HepG2 (cell line): Measurements from ENCODE around the gene ACBD5. TPM values are rescaled to one million over a fixed set of nuclear protein-coding genes. Genes with fewer than 3 reads are reported as not detected.

Experiments
- AKAP8 ChIP-seq: sonication (generic); formaldehyde crosslinking; IDR thresholded peaks from 2 replicates; pipeline ENCODE4 v1.5.1; 2020; ENCODE audit warnings: mild to moderate bottlenecking, missing genetic modification reagents
- ASH2L ChIP-seq: fragments of 300-600, 200-600 bp; sonication (generic); IDR thresholded peaks from 2 replicates; pipeline ENCODE4 v1.7.0; 2017; ENCODE audit warnings: low read depth, mild to moderate bottlenecking, moderate library complexity, mixed read lengths, low read length; ENCODE audit not compliant: insufficient read length
- BCL6 ChIP-seq: IDR thresholded peaks from 2 replicates; pipeline ENCODE4 v1.6.1; 2016; ENCODE audit warnings: missing genetic modification reagents, missing compliant biosample characterization
- DNMT1 ChIP-seq: sonication (generic); formaldehyde crosslinking; IDR thresholded peaks from 2 replicates; pipeline ENCODE4 v1.5.1; 2020; ENCODE audit warnings: mild to moderate bottlenecking, missing genetic modification reagents
- E2F2 ChIP-seq: sonication (generic); formaldehyde crosslinking; IDR thresholded peaks from 2 replicates; pipeline ENCODE4 v1.4.0; 2020; ENCODE audit warnings: missing genetic modification reagents, borderline replicate concordance
- ELF4 ChIP-seq: sonication (generic); formaldehyde crosslinking; IDR thresholded peaks from 2 replicates; pipeline ENCODE4 v1.5.0; 2020; ENCODE audit warnings: missing genetic modification reagents, mild to moderate bottlenecking, moderate library complexity, borderline replicate concordance
- EP300 ChIP-seq, 3 experiments: sonication (generic) in 1 of 3; formaldehyde crosslinking in 1 of 3; IDR thresholded peaks; 2 replicates each; pipeline versions ENCODE4 v1.5.1 to v1.6.1; 2011 to 2020; ENCODE audit warnings: low read depth in 2 of 3, low read length in 2 of 3, borderline replicate concordance in 1 of 3, improper control_type of control experiment in 1 of 3, mild to moderate bottlenecking in 1 of 3, missing genetic modification reagents in 1 of 3, moderate library complexity in 1 of 3
- ESRRA ChIP-seq: sonication (generic); formaldehyde crosslinking; IDR thresholded peaks from 2 replicates; pipeline ENCODE4 v1.5.1; 2020; ENCODE audit warnings: mild to moderate bottlenecking, low read depth, missing genetic modification reagents
- ETV6 ChIP-seq: sonication (generic); formaldehyde crosslinking; conservative IDR thresholded peaks from 2 replicates; pipeline ENCODE4 v1.4.0; 2020; ENCODE audit warnings: missing genetic modification reagents
- GATA4 ChIP-seq: sonication (generic); IDR thresholded peaks from 2 replicates; pipeline ENCODE4 v1.6.1; 2016; ENCODE audit warnings: antibody characterized with exemption, low read depth, borderline replicate concordance
- IKZF4 ChIP-seq: sonication (generic); formaldehyde crosslinking; IDR thresholded peaks from 2 replicates; pipeline ENCODE4 v1.5.1; 2020; ENCODE audit warnings: borderline replicate concordance, mild to moderate bottlenecking, low read depth, missing genetic modification reagents; ENCODE audit errors: not compliant biosample characterization
- NFE2L2 ChIP-seq: fragments of 150-350 bp; IDR thresholded peaks from 2 replicates; pipeline ENCODE4 v1.6.1; 2014; ENCODE audit warnings: low read length
- NR1H2 ChIP-seq: sonication (generic); formaldehyde crosslinking; IDR thresholded peaks from 2 replicates; pipeline ENCODE4 v1.8.1; 2022; ENCODE audit warnings: low read depth, missing genetic modification reagents, borderline replicate concordance
- REXO4 ChIP-seq: sonication (generic); formaldehyde crosslinking; IDR thresholded peaks from 2 replicates; pipeline ENCODE4 v1.8.0; 2022; ENCODE audit warnings: missing genetic modification reagents, mild to moderate bottlenecking, borderline replicate concordance
- SETDB1 ChIP-seq: sonication (generic); formaldehyde crosslinking; IDR thresholded peaks from 2 replicates; pipeline ENCODE4 v1.5.1; 2020; ENCODE audit warnings: missing genetic modification reagents, mild to moderate bottlenecking, borderline replicate concordance
- SMAD3 ChIP-seq: sonication (generic); formaldehyde crosslinking; IDR thresholded peaks from 2 replicates; pipeline ENCODE4 v1.4.0; 2020; ENCODE audit warnings: missing genetic modification reagents
- SMAD9 ChIP-seq: sonication (generic); formaldehyde crosslinking; IDR thresholded peaks from 2 replicates; pipeline ENCODE4 v1.5.1; 2020; ENCODE audit warnings: mild to moderate bottlenecking, missing genetic modification reagents
- SMYD3 ChIP-seq: sonication (generic); formaldehyde crosslinking; IDR thresholded peaks from 2 replicates; pipeline ENCODE4 v1.8.1; 2023; ENCODE audit warnings: mild to moderate bottlenecking, missing genetic modification reagents
- SRSF1 ChIP-seq: fragments of 200-400 bp; formaldehyde crosslinking; optimal IDR thresholded peaks from 2 replicates; pipeline ENCODE3; 2017; ENCODE audit warnings: mild to moderate bottlenecking, low read depth, low read length, moderate library complexity
- TCF7 ChIP-seq: sonication (generic); IDR thresholded peaks from 2 replicates; pipeline ENCODE4 v1.6.1; 2016; ENCODE audit warnings: antibody characterized with exemption, low read depth
- TEF ChIP-seq: sonication (generic); formaldehyde crosslinking; IDR thresholded peaks from 2 replicates; pipeline ENCODE4 v1.5.0; 2020; ENCODE audit warnings: missing genetic modification reagents
- TGIF2 ChIP-seq: IDR thresholded peaks from 2 replicates; pipeline ENCODE4 v1.6.1; 2016; ENCODE audit warnings: control low read depth, missing compliant biosample characterization
- ZMAT5 ChIP-seq: sonication (generic); formaldehyde crosslinking; IDR thresholded peaks from 2 replicates; pipeline ENCODE4 v1.5.0; 2020; ENCODE audit warnings: mild to moderate bottlenecking, low read depth, missing genetic modification reagents, borderline replicate concordance
- ZNF224 ChIP-seq: sonication (generic); formaldehyde crosslinking; IDR thresholded peaks from 2 replicates; pipeline ENCODE4 v1.5.0; 2020; ENCODE audit warnings: mild to moderate bottlenecking, missing genetic modification reagents
- ZNF253 ChIP-seq: sonication (generic); formaldehyde crosslinking; IDR thresholded peaks from 2 replicates; pipeline ENCODE4 v1.8.0; 2022; ENCODE audit warnings: mild to moderate bottlenecking, missing genetic modification reagents, borderline replicate concordance
- ZNF260 ChIP-seq: sonication (generic); formaldehyde crosslinking; IDR thresholded peaks from 2 replicates; pipeline ENCODE4 v1.4.0; 2020; ENCODE audit warnings: missing genetic modification reagents, low read depth, mild to moderate bottlenecking, borderline replicate concordance
- ZNF468 ChIP-seq: sonication (generic); formaldehyde crosslinking; IDR thresholded peaks from 2 replicates; pipeline ENCODE4 v1.8.0; 2022; ENCODE audit warnings: mild to moderate bottlenecking, moderate library complexity, missing genetic modification reagents
- ZNF576 ChIP-seq: sonication (generic); formaldehyde crosslinking; IDR thresholded peaks from 2 replicates; pipeline ENCODE4 v1.4.0; 2020; ENCODE audit warnings: mild to moderate bottlenecking, missing genetic modification reagents
- polyA plus RNA-seq, 8 experiments: library from polyadenylated mRNA; depleted of rRNA in 3 of 8; stranded (reverse) in 7 of 8; unstranded in 1 of 8; fragments of >200 nt; fragmentation: Illumina TruSeq in 4 of 8; extraction: Trizol in 4 of 8; gene quantifications; 2 replicates each; pipeline versions ENCODE4 v1.2.1 to v1.2.3, GENCODE V29; 2011 to 2016; ENCODE audit warnings: low read depth in 4 of 8, missing spikeins in 1 of 8, mixed read lengths in 1 of 8; ENCODE audit not compliant: insufficient read depth in 1 of 8
- total RNA-seq, 5 experiments: library from RNA; depleted of rRNA; stranded (reverse); fragments of >200 nt; fragmentation: Illumina TruSeq; extraction: Trizol; gene quantifications; 2 replicates each; pipeline ENCODE4 v1.2.3, GENCODE V29; 2016; ENCODE audit warnings: low read depth in 1 of 5

ACBD5 gene
- total and polyA plus RNA-seq, 2 of the 13 experiments (the other 11 are each of a cell fraction or from before 2014, with no cell fraction given), result 10.3 to 14.8 TPM

GRCh38 chr10:27155066-27155754 is 85.4 kb downstream of the ACBD5 start, which contains the start of gene MASTL (continued):
- TF ChIP-seq ZNF576 (CRISPR knock-in tag), result no peak
- TF ChIP-seq SRSF1, result peak; percentile 28
- no peak for TF ChIP-seq ZNF260 (CRISPR knock-in tag)
- no peak for TF ChIP-seq NFE2L2
- TF ChIP-seq ZNF224 (CRISPR knock-in tag), result peak; percentile 68; the same call in 1 of the 2 replicates
- TF ChIP-seq ELF4 (CRISPR knock-in tag), result 0 out of 2 replicates have a peak, but pooled peaks have one; percentile 6
- no peak for TF ChIP-seq NR1H2 (CRISPR knock-in tag)
- no peak for TF ChIP-seq SETDB1 (CRISPR knock-in tag)
- TF ChIP-seq E2F2 (CRISPR knock-in tag), result peak; percentile 85; the same call in 1 of the 2 replicates
- peak; percentile 52 for TF ChIP-seq BCL6 (CRISPR knock-in tag)
- no peak for TF ChIP-seq ZNF468 (CRISPR knock-in tag)
- TF ChIP-seq ASH2L, result peak; percentile 16
- TF ChIP-seq REXO4, result no peak
- TF ChIP-seq SMAD3 (CRISPR knock-in tag), result no peak
- TF ChIP-seq SMYD3 (CRISPR knock-in tag), result no peak
- no peak for TF ChIP-seq TCF7
- TF ChIP-seq TEF (CRISPR knock-in tag), result no peak
- TF ChIP-seq GATA4, result peak; percentile 65; the same call in 1 of the 2 replicates
- no peak for TF ChIP-seq EP300 (IDR thresholded peaks at IDR 0.05; ENCODE audit: low read depth in 2 of 2, low read length in 2 of 2)
- no peak for TF ChIP-seq EP300 (CRISPR knock-in tag; IDR thresholded peaks at IDR 0.05; ENCODE audit: borderline replicate concordance)
- TF ChIP-seq ZNF253 (CRISPR knock-in tag), result 0 out of 2 replicates have a peak, but pooled peaks have one; percentile 42
- TF ChIP-seq ESRRA (CRISPR knock-in tag), result no peak
- 0 out of 2 replicates have a peak, but pooled peaks have one; percentile 28 for TF ChIP-seq ETV6 (CRISPR knock-in tag)
- TF ChIP-seq IKZF4 (CRISPR knock-in tag), result no peak
- no peak for TF ChIP-seq ZMAT5
- TF ChIP-seq DNMT1 (CRISPR knock-in tag), result no peak
- no peak; the same call in 1 of the 2 replicates for TF ChIP-seq TGIF2 (CRISPR knock-in tag)
- no peak for TF ChIP-seq AKAP8 (CRISPR knock-in tag)
- TF ChIP-seq SMAD9, result no peak
